ENCODE measurements around the gene EXOC2. TPM values are rescaled to one million over a fixed set of nuclear protein-coding genes. Genes with fewer than 3 reads are reported as not detected.
"Not testable (repeated sequence)": the region's sequence is repeated elsewhere in the genome, so short reads cannot be mapped to it uniquely, and the experiment has no call there.

EXOC2 gene
- total RNA-seq, 1 donor from 2014 or later, result 29.8 TPM

DNA sequence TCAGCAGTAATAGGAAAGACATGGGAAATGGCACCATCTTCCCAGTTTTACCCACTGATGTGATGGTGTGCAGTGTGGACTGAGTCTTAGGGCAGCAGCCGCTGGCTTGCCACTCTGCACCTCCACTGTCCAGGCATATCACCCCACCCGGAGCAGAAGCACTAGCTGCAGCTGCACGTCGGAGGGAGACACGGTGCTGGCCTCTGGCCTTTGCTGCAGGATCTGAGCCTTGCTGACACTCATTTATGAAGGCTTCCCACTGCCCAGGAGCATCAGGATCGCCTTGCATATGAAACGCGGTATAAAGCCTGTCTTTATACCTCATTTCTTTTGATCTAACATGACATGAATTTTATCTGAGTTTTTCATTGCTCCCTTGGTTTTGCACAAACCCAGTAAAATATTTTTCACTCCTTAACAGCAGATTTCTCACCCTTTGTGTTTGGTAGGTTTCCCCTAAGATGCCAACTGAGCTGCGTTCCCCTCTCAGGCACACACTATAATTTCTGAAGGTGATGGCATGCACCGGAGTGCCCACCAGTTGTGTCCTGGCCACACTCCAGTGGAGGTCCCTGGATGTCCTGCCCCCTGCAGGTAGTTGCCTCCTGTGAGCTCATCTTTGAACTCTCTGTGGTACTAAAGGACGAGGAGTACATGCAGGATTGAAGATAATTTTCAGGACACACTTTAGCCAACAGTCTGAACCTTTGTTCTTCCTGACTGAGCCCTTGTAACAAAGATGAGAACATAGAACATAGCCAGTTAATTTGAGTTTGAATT lies 9.0 kb upstream of the EXOC2 start:
- intact Hi-C loops (cut with micrococcal nuclease), result no loop called here
- TF ChIP-seq, protein P1, sequence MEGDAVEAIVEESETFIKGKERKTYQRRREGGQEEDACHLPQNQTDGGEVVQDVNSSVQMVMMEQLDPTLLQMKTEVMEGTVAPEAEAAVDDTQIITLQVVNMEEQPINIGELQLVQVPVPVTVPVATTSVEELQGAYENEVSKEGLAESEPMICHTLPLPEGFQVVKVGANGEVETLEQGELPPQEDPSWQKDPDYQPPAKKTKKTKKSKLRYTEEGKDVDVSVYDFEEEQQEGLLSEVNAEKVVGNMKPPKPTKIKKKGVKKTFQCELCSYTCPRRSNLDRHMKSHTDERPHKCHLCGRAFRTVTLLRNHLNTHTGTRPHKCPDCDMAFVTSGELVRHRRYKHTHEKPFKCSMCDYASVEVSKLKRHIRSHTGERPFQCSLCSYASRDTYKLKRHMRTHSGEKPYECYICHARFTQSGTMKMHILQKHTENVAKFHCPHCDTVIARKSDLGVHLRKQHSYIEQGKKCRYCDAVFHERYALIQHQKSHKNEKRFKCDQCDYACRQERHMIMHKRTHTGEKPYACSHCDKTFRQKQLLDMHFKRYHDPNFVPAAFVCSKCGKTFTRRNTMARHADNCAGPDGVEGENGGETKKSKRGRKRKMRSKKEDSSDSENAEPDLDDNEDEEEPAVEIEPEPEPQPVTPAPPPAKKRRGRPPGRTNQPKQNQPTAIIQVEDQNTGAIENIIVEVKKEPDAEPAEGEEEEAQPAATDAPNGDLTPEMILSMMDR (IDR thresholded peaks at IDR 0.05), result no peak
- Mint-ChIP-seq H3K27me3 (peaks cover 4% of the 10 kb centered on the region), H3K9me3 (no peaks in the 10 kb centered on the region), H3K27ac (no peak overlapping the region), H3K4me1 (no peaks in the 10 kb centered on the region), H3K4me3 (no peak overlapping the region), H3K36me3 (ENCODE audit: low read depth) (no peaks in the 10 kb centered on the region)
- ChIA-PET CTCF (interaction anchor here (1.0 kb wide), 1 partner anchor 9 kb away, joined by 5 read pairs; no protein-coding TSS in a partner anchor), POLR2A (no interaction called here)
- DNase-seq (no peak), ATAC-seq (ENCODE audit: low read depth) (no peak)

DNA sequence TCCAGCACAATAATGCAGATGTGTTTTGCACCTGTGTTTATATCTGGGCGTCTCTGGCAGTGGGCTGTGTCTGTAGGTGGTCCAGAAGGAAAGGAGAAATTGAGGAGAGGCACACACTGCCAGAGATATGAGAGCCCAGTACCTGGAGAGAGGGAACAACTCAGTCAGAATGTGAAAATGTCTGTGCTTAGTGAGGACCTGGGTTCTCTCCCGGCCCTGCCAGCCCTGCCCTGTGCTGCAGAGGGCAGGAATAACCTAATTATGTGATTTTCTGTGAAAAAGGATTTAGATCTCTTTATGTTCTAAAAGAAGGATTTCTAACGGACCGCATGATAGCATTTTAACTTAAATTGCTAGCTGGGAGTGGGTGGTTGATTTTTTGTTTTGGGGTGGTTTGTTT lies 8.3 kb upstream of the EXOC2 start:
- POLR2A ChIA-PET, result interaction anchor here (0.7 kb wide), 1 partner anchor 9 kb away, joined by 3 read pairs; no protein-coding TSS in a partner anchor
- H3K36me3 Mint-ChIP-seq (ENCODE audit: low read depth), result no peaks in the 10 kb centered on the region
- no peaks in the 10 kb centered on the region for H3K9me3 Mint-ChIP-seq
- H3K27ac Mint-ChIP-seq, result no peak overlapping the region
- CTCF ChIA-PET, result no interaction called here
- peaks cover 2% of the 10 kb centered on the region for H3K27me3 Mint-ChIP-seq
- ATAC-seq (ENCODE audit: low read depth) (no peak), DNase-seq (no peak)
- H3K4me1 Mint-ChIP-seq, result no peaks in the 10 kb centered on the region
- no peak overlapping the region for H3K4me3 Mint-ChIP-seq
- intact Hi-C loops (cut with micrococcal nuclease), result no loop called here
- TF ChIP-seq, protein P1 (IDR thresholded peaks at IDR 0.05), result no peak

DNA sequence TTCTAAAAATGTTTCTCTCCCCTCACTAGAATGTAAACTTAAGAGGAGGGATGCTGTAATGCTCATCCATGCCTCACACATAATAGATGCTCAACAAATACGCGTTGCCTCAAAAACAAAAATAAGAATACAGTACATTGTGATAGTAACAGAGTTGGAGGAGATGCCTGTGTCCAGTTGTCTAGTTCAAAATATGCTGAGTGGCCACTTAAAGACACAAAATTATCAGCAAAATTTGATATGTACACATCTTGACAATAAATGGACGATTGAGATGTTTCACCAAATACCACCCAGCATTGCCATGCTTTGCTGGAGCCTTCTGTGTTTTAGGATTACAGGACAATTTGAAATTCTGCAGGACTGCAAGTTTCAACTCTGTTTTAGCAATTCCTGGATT lies 7.6 kb upstream of the EXOC2 start:
- CTCF ChIA-PET, result no interaction called here
- H3K36me3 Mint-ChIP-seq (ENCODE audit: low read depth), result no peaks in the 10 kb centered on the region
- intact Hi-C loops (cut with micrococcal nuclease), result no loop called here
- H3K9me3 Mint-ChIP-seq, result no peaks in the 10 kb centered on the region
- TF ChIP-seq, protein P1 (IDR thresholded peaks at IDR 0.05), result no peak
- no peak overlapping the region for H3K27ac Mint-ChIP-seq
- DNase-seq, result no peak
- ATAC-seq (ENCODE audit: low read depth), result no peak
- no peak overlapping the region for H3K4me3 Mint-ChIP-seq
- peaks cover 2% of the 10 kb centered on the region for H3K27me3 Mint-ChIP-seq
- H3K4me1 Mint-ChIP-seq, result no peaks in the 10 kb centered on the region
- POLR2A ChIA-PET, result no interaction called here

DNA sequence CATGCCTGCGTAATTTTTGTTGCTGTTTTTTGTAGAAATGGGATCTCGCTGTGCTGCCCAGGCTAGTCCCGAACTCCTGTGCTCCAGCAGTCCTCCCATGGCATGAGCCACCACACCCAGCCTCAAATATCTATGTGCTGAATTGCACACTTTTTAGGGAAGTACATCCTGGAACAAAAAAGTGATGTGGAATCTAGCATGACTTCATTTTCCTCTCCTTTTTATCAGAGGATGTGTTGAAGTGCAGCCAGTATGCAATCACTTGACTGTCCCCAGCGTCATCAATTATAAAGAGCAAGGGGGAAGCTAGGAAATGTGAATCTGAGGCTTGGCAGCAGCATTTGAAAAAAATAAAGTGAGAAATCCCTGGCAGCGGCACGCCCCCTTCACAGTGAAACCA lies 6.4 kb upstream of the EXOC2 start:
- ATAC-seq (ENCODE audit: low read depth), result no peak
- H3K9me3 Mint-ChIP-seq, result no peaks in the 10 kb centered on the region
- POLR2A ChIA-PET, result no interaction called here
- DNase-seq, result no peak
- TF ChIP-seq, protein P1 (IDR thresholded peaks at IDR 0.05), result no peak
- no peaks in the 10 kb centered on the region for H3K36me3 Mint-ChIP-seq (ENCODE audit: low read depth)
- peaks cover 2% of the 10 kb centered on the region for H3K27me3 Mint-ChIP-seq
- intact Hi-C loops (cut with micrococcal nuclease), result no loop called here
- H3K4me1 Mint-ChIP-seq, result no peaks in the 10 kb centered on the region
- no peak overlapping the region for H3K4me3 Mint-ChIP-seq
- H3K27ac Mint-ChIP-seq, result no peak overlapping the region
- CTCF ChIA-PET, result no interaction called here

DNA sequence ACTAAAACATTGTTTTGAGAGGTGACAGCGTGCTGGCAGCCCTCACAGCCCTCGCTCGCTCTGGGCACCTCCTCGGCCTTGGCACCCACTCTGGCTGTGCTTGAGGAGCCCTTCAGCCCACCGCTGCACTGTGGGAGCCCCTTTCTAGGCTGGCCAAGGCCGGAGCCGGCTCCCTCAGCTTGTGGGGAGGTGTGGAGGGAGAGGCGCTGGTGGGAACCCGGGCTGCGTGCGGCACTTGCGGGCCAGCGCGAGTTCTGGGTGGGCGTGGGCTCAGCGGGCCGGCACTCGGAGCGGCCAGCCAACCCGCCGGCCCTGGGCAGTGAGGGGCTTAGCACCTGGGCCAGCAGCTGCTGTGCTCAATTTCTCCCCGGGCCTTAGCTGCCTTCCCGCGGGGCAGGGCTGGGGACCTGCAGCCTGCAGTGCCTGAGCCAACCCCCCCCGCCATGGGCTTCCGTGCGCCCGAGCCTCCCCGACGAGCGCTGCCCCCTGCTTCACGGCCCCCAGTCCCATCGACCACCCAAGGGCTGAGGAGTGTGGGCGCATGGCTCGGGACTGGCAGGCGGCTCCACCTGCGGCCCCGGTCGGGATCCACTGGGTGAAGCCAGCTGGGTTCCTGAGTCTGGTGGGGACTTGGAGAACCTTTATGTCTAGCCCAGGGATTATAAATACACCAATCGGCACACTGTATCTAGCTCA lies 1.6 kb upstream of the EXOC2 start:
- POLR2A ChIA-PET; intact Hi-C loops (cut with micrococcal nuclease); H3K27ac Mint-ChIP-seq; H3K4me3 Mint-ChIP-seq; H3K36me3 Mint-ChIP-seq (ENCODE audit: low read depth); ATAC-seq (ENCODE audit: low read depth); H3K27me3 Mint-ChIP-seq; H3K9me3 Mint-ChIP-seq; DNase-seq; CTCF ChIA-PET: not testable (repeated sequence)
- peaks cover 25% of the 10 kb centered on the region for H3K4me1 Mint-ChIP-seq
